MM.1S (cell line): ENCODE results near the gene NFKBIL1.

Experiments
- CTCF ChIP-seq: fragments of 300-600 bp; sonication (generic); IDR thresholded peaks from 2 replicates; pipeline ENCODE4 v1.5.1; 2016; ENCODE audit warnings: antibody characterized with exemption, low read length, mixed read lengths
- EZH2 ChIP-seq: fragments of 300-600 bp; sonication (generic); optimal IDR thresholded peaks from 2 replicates; pipeline ENCODE3; 2017; ENCODE audit warnings: low read depth, mild to moderate bottlenecking, antibody characterized with exemption, low read length, mixed read lengths
- EZH2phosphoT487 ChIP-seq: fragments of 300-600 bp; sonication (generic); IDR thresholded peaks from 2 replicates; pipeline ENCODE4 v1.6.1; 2018; ENCODE audit warnings: antibody characterized with exemption, low read length

- TF ChIP-seq CTCF (peak; percentile 65), EZH2 (no peak), EZH2phosphoT487 (no peak)
These were observed 38.1 kb downstream of the NFKBIL1 start for GRCh38 chr6:31585491-31585890.
